Stimulated activated CD8-positive, alpha-beta memory T cell treated with anti-CD3 and anti-CD28 coated beads, Interleukin-2, amount 100 ng/mL, for 1 hour (primary cell): ENCODE measurements around the gene SORCS1.

Source experiments
- DNase-seq, 2 donors: peaks; one replicate each; pipeline ENCODE4 v3.0.0-alpha.2; 2020; ENCODE audit warnings: low read depth in 2 of 2

SORCS1 gene

GRCh38 chr10:106746868-106747267 lies 417.6 kb downstream of the SORCS1 start:
- no peak for DNase-seq

- DNase-seq: no peak
Observed at GRCh38 chr10:106741006-106741530, 423.4 kb downstream of the SORCS1 start.

- DNase-seq: no peak
Observed at GRCh38 chr10:106740071-106740470, 424.4 kb downstream of the SORCS1 start.

DNA sequence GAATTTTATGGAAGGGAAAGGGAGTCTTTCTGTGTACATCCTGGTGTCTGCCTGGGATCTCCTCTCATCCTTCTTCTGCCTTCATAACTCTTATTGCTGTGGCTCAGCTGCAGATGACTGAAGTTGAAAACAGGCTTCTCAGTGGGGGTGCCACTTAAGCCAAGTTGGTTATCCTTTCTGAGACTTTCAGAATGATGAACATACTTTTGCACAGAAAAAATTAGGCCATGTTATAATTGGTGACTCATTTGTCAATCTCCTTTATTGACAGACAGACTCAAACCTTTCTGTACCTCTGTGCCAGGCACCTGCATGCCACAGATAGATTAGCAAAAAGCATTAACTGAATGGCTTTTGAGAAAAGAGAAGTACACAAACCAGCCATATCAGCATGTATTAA lies 430.3 kb downstream of the SORCS1 start:
- DNase-seq: no peak

GRCh38 chr10:106728232-106728631 lies 436.3 kb downstream of the SORCS1 start:
- DNase-seq: no peak

DNA sequence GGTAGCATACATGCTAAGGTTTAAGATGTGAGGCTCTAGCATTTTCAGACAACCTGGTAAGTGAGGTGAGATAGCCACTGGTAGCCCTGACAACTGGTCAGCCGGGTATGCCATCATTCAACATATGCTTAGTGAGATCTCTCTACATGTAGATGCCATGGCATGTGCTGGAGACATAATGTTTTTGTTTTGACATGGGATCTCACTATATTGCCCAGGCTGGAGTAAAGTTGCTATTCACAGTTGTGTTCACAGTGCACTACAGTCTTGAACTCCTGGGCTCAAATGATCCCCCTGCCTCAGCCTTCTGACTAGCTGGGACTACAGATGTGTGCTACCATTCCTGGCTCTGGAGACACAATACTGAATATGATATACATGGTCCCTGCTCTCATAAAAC lies 437.3 kb downstream of the SORCS1 start:
- DNase-seq: no peak

DNA sequence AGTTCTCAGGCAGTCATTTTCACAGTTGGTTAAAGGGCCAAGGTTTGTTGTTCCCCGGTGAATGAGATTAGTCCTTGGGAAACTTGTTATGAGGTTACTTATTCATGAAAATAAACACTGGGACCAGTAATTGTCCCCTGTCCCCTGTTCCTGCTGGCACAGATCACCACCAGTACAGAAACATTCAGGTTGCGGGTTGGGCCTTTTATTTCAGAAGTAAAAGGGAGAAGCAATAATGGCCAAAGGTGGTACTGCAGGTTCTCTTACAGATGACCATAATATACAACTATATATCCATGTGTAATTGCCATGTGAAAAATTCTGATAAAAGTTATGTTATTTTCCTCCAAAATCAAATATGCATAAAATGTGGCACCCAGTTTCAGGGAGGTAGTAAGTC lies 442.0 kb downstream of the SORCS1 start:
- DNase-seq: no peak

DNA sequence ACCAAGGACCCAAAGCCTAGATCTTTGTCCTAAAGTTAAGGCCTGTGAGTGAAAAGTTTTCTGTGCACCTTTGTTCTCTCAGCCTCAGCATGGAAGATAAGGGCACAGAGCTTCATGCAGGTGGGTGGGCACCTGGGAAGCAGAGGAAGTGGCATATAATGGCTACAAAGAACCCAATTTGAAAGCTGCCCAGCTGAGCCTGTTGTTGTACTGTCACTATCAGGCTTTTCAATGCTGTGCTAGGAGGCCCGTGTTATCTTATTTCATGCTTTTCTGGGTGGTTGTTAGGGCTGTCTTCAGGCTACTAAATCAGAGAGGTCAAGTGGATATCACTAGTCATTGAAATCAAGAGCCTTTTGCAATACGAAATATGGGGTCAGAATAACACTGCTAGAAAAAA lies 443.8 kb downstream of the SORCS1 start:
- DNase-seq: no peak

DNA sequence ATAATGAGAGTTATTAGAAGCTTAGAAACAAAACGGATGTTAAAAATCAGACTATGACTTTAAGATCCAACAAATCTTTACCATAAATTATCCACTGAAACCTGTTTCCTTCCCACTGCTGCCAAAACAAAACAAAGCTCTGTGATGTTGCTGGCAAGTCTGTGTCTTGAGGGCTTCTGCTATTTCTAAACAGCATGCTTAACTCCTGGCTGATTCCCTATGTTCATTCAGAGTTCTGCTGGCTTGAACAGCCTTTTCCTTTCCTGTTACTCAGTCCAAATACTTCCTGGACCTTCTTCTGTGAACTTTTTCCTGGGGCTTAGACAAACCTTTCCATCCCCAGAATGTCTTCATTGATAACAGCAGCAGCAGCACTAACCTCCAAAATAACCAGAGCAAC lies 448.1 kb downstream of the SORCS1 start:
- no peak for DNase-seq

DNA sequence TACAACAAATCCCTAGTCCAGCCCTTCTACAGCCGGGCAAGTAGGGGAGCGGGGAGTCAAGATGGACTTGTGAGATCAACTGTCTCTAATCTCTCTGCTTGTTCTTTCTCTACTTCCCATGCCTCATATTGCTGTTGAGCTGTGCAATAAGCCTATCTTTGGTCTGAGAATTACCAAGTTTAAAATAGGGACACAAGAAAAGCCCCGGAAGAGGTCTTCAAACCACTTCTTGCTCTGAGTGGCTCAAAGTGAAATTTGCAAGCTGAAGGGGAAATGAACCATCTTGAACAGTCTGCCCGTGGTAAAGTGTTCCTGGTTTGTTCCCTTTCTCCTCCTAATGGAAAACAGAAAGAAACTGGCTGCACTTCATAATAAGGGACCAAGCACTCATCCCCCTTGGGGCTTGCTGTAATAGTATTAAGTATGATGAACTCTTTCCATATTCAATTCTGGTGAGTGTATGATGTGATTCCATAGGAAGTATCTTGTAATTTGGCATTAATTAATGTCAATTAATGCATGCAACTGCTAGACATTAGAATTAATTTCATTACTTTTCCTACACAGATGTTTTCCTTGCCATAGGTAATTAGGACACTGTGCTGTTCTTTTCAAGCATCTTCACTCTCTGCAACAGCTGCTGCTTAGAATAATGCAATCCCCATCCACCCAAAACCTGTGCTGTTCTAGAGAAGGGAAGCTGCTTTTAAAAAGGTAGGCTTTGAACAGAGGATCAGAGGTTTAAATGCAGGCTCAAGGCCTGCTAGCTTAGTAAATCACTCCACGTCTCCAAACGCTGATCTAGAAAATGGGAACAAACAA lies 449.6 kb downstream of the SORCS1 start:
- no peak for DNase-seq

- no peak for DNase-seq
Observed at GRCh38 chr10:106713846-106714245, 450.7 kb downstream of the SORCS1 start.

DNA sequence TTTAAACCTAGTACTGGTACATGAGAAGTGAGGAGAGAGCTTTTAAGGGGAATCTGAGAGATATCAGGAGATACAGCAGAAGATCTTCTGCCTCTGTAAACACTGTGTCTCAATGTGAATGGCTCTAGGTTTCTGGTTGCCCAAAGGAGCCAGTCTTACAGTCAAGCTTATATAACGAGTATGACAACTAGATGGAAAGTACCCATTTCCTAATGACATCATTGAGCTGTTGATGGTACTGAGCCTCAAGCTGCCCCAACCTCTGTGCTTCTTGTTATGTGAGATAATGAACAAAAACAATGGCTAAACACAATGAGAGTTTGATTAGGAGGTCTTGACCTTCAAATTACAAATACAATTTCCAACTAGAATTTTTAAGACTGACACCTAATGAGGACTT lies 451.5 kb downstream of the SORCS1 start:
- no peak for DNase-seq

- DNase-seq: peak in 1 of 2 donors; percentile 1
Observed at GRCh38 chr10:106711313-106711906, 453.1 kb downstream of the SORCS1 start.

DNA sequence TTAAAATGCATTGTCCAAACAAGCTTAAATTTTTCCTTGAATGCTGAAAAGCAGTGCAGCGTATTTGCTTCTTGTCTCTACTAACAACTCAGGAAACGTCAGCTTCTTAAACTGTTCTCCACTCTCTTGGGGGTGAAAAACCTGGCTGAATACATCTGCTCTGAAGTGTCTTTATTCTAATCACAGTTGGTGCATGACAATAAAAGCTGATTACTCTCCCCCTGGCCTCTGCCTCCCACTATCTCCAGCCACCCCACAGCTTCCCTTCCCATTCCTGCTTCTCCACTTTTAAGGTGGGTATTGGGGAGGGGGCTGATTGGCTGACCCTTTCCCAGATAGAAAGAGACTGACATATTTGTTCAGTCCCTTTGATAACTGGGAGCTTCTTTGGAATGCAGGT lies 456.0 kb downstream of the SORCS1 start:
- DNase-seq: no peak

DNA sequence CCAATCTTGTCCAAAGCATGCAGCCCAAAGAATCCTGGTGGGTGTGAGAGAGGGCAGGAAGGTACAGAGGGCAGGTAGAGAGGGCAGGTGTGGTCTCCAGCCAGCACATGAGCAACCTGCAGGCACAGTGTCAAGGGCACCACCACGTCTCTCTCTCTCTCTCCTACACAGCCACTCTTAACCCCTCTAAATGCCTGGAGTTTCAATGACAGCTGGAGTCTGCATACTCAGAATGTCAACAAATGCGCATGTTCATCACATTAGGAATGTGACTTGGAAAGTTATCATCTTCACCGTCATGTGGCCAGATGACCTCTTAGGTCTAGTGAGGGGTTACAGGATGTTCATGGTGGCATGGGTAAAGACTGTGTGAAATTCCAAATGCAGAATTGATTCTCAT lies 456.8 kb downstream of the SORCS1 start:
- no peak for DNase-seq

GRCh38 chr10:106706127-106706526 lies 458.4 kb downstream of the SORCS1 start:
- DNase-seq: no peak

- no peak for DNase-seq
Observed at GRCh38 chr10:106705681-106706100, 458.8 kb downstream of the SORCS1 start.

DNA sequence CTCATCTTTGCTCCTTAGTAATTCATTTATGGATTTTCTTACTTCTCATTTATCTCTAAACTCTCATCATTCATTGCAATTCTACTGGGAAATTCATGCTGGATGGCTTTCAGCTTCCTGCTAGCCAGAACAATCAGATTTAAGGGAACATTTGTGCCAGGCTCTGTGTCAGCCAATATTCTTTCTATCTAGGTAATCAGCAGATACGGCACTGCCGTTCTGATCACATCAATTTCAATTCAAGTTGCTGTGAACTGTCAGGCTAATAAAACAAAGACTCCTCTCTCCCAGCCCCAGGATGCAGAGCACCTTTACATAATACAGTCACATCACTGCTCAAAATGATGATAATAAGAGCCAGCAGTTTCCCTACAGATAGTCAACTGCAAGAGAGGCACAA lies 468.3 kb downstream of the SORCS1 start:
- no peak for DNase-seq

GRCh38 chr10:106694696-106695095 lies 469.8 kb downstream of the SORCS1 start:
- DNase-seq: no peak

DNA sequence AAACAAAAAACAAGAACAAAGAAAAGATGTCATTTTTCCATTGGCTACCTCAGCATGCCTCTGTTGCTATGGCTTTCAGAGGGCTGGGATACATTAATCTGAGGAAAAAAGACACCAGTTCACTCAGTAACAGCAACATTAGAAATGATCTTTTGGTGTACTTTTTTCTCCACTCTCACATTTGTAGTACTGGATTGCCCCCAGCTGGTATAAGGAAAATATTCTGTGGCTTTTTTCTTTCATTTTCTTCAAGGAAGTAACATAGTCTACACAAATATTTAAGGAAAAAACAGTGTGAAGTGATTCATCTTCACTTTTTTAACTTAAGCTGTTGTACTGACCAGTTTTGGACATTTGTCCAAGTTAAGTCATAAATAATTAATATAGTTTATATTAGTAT lies 482.3 kb downstream of the SORCS1 start:
- no peak for DNase-seq

DNA sequence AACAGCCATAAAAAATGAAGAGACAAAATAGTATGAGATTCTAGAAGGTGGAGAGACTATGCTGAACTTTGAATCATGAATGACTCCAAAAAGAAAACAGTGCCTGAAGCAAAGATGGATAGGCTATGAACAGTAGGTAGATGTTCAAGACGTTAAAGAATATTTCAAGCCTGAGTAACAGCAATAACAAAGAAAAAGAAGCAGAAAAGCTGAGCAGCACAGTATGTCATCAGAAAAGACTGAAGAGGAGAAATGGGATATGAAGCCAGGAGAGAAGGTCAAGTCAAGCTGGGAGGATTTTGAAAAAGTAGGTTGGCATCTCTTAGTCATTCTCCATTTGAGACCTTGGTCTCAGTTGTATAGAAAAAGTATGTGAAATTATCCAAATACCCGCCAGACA lies 484.4 kb downstream of the SORCS1 start:
- no peak for DNase-seq

DNA sequence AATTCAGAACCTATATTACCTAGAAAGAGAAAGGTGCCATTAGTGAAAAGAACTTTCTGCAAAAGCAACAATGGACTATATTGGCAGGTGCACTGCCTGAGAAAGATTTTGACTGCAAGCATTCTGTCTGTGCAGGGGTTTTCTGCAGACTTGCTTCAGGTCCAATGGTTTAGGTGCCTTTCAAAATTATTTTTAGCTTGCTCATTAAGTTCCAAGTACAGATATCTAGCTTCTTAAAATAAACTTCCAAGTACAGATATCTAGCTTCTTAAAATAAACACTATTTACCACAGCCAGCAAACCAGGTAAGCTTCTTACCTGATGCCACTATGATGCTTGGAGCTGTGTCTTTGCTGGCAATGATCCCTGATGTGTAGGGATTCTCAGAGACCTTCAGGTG lies 485.2 kb downstream of the SORCS1 start:
- DNase-seq: no peak

- no peak for DNase-seq
Observed at GRCh38 chr10:106672517-106673175, 491.9 kb downstream of the SORCS1 start.
